ENCODE data around the gene PCDHGC4.

Gene PCDHGC4

DNA sequence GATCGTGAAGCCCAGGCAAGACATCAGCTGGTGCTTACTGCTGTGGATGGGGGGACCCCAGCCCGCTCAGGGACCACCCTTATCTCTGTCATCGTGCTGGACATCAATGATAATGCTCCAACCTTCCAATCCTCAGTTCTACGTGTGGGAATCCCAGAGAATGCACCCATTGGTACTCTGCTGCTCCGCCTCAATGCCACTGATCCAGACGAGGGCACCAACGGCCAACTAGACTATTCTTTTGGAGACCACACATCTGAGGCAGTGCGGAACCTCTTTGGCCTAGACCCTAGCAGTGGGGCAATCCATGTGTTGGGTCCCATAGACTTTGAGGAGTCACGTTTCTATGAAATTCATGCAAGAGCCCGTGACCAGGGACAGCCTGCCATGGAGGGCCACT is 5.0 kb downstream of the PCDHGC4 start:
- no peak for DNase-seq (ENCODE audit: extremely low read depth, low read depth)
- TF ChIP-seq, protein P1, sequence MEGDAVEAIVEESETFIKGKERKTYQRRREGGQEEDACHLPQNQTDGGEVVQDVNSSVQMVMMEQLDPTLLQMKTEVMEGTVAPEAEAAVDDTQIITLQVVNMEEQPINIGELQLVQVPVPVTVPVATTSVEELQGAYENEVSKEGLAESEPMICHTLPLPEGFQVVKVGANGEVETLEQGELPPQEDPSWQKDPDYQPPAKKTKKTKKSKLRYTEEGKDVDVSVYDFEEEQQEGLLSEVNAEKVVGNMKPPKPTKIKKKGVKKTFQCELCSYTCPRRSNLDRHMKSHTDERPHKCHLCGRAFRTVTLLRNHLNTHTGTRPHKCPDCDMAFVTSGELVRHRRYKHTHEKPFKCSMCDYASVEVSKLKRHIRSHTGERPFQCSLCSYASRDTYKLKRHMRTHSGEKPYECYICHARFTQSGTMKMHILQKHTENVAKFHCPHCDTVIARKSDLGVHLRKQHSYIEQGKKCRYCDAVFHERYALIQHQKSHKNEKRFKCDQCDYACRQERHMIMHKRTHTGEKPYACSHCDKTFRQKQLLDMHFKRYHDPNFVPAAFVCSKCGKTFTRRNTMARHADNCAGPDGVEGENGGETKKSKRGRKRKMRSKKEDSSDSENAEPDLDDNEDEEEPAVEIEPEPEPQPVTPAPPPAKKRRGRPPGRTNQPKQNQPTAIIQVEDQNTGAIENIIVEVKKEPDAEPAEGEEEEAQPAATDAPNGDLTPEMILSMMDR (IDR thresholded peaks at IDR 0.05; ENCODE audit: low read depth, low read length, missing control alignments) = no peak
- H3K4me3 ChIP-seq (replicated peaks; ENCODE audit: low read depth, low read length) = no peak overlapping the region

DNA sequence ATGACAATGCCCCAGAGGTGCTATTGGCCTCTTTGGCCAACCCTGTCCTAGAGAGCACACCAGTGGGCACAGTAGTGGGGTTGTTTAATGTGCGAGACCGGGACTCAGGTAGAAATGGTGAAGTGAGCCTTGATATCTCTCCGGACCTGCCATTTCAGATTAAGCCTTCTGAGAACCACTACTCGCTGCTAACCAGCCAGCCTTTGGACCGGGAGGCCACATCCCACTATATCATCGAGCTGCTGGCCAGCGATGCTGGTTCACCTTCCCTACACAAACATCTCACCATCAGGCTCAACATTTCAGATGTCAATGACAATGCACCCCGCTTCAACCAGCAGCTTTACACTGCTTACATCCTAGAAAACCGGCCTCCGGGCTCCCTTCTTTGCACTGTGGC is 5.4 kb downstream of the PCDHGC4 start:
- TF ChIP-seq, protein P1 (IDR thresholded peaks at IDR 0.05; ENCODE audit: low read depth, low read length, missing control alignments) = no peak
- H3K4me3 ChIP-seq (replicated peaks; ENCODE audit: low read depth, low read length) = no peak overlapping the region
- no peak for DNase-seq (ENCODE audit: extremely low read depth, low read depth)

DNA sequence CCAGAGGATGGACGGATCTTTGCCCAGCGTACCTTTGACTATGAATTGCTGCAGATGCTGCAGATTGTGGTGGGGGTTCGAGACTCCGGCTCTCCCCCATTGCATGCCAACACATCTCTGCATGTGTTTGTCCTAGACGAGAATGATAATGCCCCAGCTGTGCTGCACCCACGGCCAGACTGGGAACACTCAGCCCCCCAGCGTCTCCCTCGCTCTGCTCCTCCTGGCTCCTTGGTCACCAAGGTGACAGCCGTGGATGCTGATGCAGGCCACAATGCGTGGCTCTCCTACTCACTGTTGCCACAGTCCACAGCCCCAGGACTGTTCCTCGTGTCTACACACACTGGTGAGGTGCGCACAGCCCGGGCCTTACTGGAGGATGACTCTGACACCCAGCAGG is 5.9 kb downstream of the PCDHGC4 start:
- H3K4me3 ChIP-seq (replicated peaks; ENCODE audit: low read depth, low read length) = no peak overlapping the region
- TF ChIP-seq, protein P1 (IDR thresholded peaks at IDR 0.05; ENCODE audit: low read depth, low read length, missing control alignments) = no peak
- no peak for DNase-seq (ENCODE audit: extremely low read depth, low read depth)

DNA sequence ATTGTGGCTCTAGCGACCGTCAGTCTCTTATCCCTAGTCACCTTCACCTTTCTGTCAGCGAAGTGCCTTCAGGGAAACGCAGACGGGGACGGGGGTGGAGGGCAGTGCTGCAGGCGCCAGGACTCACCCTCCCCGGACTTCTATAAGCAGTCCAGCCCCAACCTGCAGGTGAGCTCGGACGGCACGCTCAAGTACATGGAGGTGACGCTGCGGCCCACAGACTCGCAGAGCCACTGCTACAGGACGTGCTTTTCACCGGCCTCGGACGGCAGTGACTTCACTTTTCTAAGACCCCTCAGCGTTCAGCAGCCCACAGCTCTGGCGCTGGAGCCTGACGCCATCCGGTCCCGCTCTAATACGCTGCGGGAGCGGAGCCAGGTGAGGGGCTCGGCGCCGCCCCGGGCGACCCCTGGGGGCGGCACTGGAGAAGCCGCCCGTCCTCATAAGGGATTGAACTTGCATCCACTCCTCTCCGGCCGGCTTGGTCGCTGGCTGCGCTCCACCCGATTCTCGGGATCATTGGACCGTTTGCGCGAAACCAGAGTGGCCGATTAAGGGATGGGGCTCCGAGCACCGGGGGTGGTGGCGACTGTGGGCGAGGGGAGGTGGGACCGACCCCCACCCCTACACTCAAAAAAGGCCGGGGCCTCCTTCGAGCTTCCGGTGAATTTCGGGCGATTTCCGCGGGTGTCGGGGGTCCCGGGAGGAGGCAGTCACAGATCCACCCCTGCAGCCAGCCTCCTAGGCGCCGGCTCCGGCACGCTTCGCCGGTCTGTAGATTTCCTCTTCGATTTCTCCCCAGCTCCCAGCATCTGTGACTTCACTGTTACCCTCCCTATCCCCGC is 6.7 kb downstream of the PCDHGC4 start:
- DNase-seq (ENCODE audit: extremely low read depth, low read depth) = no peak
- H3K4me3 ChIP-seq (replicated peaks; ENCODE audit: low read depth, low read length) = no peak overlapping the region
- TF ChIP-seq, protein P1 (IDR thresholded peaks at IDR 0.05; ENCODE audit: low read depth, low read length, missing control alignments) = no peak

DNA sequence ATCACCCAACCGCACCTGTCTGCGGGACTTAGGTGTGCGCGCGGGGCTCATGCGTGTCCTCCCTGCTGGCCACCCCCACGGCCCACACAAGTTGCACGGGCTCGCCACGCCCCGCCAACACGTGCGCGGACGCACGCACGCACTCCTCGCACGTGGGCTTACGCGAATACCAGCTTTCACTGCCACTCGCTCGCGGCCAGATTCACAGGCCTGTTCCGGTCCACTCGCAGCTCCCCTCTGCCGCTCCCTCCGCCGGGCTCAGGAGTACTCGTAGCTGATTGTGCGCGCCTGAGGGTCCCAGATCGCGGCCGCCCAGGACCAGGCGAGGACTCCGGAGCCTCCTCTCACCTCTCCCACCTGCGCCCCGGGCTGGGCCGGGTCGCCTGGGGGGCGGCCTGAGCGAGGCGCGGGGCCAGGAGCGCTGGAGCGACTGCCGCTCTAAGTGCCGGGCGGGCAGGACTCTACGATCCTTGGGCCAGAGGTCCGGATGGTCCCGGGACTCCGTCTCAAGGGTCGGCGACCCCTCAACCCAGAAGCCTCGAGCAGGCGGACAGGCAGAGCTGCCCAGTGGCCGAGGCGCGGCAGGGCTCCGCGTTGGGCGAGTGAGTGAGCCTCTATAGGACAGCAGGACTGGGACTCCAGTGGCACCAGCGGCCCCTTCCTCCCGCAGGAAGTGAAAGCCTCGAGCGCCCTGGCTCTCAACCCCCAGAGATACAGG is 7.5 kb downstream of the PCDHGC4 start:
- DNase-seq (ENCODE audit: extremely low read depth, low read depth) = no peak
- H3K4me3 ChIP-seq (replicated peaks; ENCODE audit: low read depth, low read length) = no peak overlapping the region
- TF ChIP-seq, protein P1 (IDR thresholded peaks at IDR 0.05; ENCODE audit: low read depth, low read length, missing control alignments) = no peak

DNA sequence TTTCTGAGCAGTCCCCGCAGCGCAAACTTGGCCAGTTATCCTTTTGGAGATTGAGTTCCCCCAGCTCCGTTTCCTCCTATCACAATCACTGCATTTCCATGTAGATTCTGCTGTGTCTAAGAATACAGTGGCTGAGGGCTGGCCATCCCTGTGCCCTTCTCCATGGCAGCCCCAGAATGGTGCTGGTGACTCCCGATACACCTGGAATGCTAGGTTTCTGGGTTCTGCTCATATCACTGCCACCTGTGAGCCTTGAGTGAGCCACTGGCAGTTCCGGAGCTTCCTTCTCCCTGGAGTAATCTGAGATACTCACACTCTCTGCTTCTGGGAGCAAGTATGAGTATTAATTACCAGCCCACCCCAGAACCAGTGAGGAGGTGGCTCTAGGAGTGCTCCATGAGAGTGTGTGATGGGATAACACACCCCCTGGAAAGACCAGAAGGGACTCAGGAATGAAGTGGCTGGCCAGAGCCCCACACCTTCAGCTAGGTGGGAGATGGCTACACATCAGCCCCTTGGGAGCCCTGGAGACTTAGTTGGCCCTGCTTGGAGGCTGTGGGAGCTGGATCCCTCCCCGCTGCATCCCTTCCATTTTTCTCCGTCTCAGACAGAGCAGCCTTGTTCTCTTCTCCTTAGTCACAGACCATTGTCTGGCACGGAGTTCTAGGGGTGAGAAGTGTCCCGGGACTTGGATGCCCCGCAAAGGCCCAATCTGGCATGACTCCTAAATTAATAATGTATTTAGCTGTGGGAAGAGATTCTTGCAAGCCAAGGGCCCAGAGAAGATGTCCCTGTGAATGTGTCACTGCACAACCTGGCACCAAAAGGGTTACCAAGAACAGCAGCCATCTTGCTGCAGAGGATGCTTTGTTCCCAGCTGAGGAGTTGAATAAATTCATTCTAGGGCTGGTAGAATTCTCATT is 8.9 kb downstream of the PCDHGC4 start:
- no peak for DNase-seq (ENCODE audit: extremely low read depth, low read depth)
- no peak overlapping the region for H3K4me3 ChIP-seq (replicated peaks; ENCODE audit: low read depth, low read length)
- TF ChIP-seq, protein P1 (IDR thresholded peaks at IDR 0.05; ENCODE audit: low read depth, low read length, missing control alignments) = no peak

Measured in HFF-Myc (cell line).